ENCODE measurements around the gene SARM1. TPM values are rescaled to one million over a fixed set of nuclear protein-coding genes. Genes with fewer than 3 reads are reported as not detected.
A peak's percentile ranks its signal among the peaks of the same experiment; 100 is the strongest.

The SARM1 gene
- total RNA-seq, 1 donor from 2014 or later, result 10.7 TPM

GRCh38 chr17:28368306-28368831 is 3.1 kb upstream of the SARM1 start:
- no peak for DNase-seq (ENCODE audit: low spot score)

DNA sequence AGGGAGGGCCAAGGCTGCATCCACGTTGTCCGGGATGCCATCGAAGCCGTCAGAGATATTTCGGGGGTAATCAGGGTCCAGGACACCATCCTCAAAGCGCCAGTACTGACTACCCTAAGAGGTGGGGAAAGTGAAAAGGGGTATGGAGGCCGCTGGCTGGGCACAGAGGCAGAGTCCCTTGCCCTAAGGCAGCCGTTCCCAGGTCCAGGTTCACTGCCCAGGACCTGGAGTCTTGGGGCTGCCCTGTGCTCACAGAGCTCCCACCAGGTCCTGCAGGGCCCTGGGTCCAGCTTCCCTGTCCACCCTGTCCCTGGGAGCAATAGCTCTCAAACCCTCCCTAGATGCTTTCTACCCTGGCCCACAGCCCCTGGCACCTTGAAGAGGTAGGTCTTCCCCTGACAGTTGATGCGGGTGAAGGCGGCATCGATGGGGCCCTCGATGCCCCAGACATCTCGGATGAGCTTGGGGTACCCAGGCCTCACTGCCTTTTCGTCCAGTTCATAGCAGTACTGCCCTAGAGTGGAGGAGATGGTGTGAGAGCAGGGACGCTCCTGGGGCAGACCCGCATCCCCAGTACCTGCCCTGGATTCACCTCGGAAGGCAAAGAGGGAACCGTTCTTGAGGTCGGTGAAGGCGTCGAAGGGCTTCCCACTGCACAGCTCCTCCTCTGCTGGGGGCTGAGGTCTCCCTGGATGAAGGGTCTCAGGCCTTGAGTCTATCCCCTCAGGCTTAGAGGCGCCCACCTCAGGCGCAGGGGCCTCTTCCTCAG is 2.4 kb upstream of the SARM1 start:
- no peak for DNase-seq (ENCODE audit: low spot score)

DNA sequence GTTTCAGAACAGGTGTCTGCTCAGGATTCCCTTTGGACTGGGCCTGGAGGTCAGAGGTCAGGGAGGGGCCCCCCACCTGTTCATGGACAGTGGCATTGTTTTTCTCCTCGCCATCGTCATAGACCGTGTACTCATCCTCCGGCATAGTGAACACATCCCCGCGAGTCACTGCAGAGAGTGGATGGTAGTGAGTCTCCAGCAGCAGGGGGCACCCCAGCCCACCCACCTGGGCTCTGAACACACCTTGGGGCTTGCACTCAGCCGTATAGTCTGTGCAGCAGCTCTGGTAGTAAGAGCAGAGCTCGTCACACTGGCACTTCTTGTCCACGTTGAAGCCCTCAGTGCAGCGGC is 1.8 kb upstream of the SARM1 start:
- no peak for DNase-seq (ENCODE audit: low spot score)

- no peak for DNase-seq (ENCODE audit: low spot score)
These were observed 1.3 kb upstream of the SARM1 start, which contains the start of gene VTN for GRCh38 chr17:28370035-28370743. Gene VTN (minus strand): TSS chr17:28370307. CDS start chr17:28370203, 104 bp downstream.

DNA sequence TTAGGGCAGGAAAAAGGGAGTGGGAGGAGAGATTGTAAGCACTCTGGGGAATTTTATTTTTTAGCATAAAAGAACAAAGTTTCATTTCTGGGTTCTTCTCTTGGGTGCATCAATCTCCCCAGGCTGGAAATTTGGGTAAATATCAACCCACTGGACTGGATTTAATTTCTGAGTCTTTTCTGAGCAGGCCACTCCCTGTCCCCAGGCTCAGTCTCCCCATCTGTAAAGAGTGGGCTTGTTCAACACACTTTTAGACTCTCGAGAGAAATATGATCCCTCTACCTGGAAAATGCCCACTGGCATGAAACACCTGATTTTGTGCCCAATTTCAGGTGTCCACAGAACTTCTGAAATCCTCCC is 770 bp upstream of the SARM1 start:
- DNase-seq (ENCODE audit: low spot score), result no peak

- no peak for DNase-seq (ENCODE audit: low spot score)
These were observed 880 bp downstream of the SARM1 start for GRCh38 chr17:28372203-28372944.

GRCh38 chr17:28372945-28373274 is 1.4 kb downstream of the SARM1 start:
- DNase-seq (ENCODE audit: low spot score), result no peak

GRCh38 chr17:28379814-28380801 is 8.6 kb downstream of the SARM1 start:
- DNase-seq (ENCODE audit: low spot score), result no peak

DNA sequence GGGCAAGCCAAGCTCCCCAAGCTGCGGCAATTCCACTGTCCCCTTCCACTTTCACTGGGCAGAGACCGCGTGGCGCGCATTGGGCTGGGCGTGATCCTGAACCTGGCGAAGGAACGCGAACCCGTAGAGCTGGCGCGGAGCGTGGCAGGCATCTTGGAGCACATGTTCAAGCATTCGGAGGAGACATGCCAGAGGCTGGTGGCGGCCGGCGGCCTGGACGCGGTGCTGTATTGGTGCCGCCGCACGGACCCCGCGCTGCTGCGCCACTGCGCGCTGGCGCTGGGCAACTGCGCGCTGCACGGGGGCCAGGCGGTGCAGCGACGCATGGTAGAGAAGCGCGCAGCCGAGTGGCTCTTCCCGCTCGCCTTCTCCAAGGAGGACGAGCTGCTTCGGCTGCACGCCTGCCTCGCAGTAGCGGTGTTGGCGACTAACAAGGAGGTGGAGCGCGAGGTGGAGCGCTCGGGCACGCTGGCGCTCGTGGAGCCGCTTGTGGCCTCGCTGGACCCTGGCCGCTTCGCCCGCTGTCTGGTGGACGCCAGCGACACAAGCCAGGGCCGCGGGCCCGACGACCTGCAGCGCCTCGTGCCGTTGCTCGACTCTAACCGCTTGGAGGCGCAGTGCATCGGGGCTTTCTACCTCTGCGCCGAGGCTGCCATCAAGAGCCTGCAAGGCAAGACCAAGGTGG is 9.8 kb downstream of the SARM1 start:
- DNase-seq (ENCODE audit: low spot score), result no peak

GRCh38 chr17:28384281-28385036 is 13.0 kb downstream of the SARM1 start:
- DNase-seq (ENCODE audit: low spot score), result no peak

DNA sequence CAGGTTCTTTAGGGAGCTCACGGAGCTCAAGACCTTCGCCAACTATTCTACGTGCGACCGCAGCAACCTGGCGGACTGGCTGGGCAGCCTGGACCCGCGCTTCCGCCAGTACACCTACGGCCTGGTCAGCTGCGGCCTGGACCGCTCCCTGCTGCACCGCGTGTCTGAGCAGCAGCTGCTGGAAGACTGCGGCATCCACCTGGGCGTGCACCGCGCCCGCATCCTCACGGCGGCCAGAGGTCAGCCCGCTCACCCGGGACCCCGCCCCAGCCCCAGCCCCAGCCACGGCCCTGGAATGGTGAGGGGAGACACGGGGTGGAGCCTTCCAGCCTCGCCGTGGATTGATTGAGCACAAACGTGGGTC is 13.5 kb downstream of the SARM1 start:
- no peak for DNase-seq (ENCODE audit: low spot score)

DNA sequence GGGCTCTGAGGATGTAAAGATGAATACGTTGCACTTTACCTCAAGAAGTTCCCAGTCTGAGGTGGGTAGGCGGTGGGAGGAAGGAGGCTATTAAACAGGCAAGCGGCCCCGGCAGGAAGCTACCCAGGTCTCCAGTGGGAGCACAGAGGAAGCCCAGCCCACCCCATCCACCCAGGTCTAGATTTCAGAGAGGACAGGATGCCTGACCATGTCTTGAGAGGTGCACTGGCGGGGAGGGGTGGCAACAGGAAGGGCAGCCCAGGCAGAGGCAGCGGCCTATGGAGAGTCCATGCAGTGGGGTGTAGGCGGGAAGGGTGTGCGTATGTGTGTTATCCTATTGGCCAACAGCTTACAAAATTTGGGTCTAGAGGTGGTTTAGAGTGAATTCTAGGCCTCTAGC is 13.9 kb downstream of the SARM1 start:
- no peak for DNase-seq (ENCODE audit: low spot score)

DNA sequence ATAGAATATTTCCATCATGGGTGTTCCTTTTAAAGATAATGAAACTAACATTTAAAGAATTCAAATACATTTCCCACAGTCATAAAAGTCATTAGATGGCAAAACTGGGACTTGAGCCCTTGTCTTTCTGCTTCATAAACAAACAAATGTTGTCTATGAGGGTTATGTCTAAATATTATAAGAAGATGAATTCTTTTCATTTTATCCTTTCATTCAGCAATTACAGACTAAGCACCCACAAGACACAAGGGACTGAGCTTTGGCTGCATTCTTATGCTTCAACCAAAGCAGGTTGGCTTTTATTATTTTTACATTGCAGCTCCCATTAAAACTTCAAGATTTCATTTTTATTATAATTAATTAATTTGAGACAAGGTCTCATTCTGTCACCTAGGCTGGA is 14.9 kb downstream of the SARM1 start:
- DNase-seq (ENCODE audit: low spot score), result no peak

DNA sequence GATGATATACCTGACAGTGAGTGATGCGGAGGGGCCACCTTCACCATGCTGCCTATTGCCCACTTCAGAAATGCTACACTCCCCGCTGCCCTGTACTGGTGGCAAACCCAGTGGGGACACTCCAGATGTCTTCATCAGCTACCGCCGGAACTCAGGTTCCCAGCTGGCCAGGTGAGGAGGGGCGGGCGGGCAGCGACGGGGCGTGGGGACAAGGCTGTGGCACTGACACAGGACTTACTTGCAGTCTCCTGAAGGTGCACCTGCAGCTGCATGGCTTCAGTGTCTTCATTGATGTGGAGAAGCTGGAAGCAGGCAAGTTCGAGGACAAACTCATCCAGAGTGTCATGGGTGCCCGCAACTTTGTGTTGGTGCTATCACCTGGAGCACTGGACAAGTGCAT is 16.6 kb downstream of the SARM1 start:
- peak; percentile 45 for DNase-seq (ENCODE audit: low spot score)

GRCh38 chr17:28390141-28390540 is 18.6 kb downstream of the SARM1 start:
- DNase-seq (ENCODE audit: low spot score), result no peak

- no peak for DNase-seq (ENCODE audit: low spot score)
These were observed 19.1 kb downstream of the SARM1 start for GRCh38 chr17:28390563-28390962.

DNA sequence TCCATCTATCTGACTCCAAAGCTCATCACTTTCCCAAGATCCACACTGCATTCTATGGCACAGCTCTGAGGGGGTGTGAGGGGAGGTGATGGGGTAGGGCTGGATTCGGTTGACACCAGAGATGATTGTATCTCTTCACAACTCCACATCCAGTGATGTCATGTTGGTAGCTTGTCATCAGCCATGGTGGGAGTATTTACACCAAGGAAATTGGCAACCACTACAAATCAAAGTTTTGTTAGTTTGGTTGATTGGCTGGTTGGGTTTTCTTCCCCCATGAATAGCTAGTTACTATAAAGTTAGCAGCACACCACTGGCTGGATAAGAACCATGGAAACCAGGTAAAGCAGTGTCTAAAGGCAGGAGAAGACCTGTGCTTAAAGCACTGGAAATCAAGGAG is 19.5 kb downstream of the SARM1 start:
- DNase-seq (ENCODE audit: low spot score), result no peak

DNA sequence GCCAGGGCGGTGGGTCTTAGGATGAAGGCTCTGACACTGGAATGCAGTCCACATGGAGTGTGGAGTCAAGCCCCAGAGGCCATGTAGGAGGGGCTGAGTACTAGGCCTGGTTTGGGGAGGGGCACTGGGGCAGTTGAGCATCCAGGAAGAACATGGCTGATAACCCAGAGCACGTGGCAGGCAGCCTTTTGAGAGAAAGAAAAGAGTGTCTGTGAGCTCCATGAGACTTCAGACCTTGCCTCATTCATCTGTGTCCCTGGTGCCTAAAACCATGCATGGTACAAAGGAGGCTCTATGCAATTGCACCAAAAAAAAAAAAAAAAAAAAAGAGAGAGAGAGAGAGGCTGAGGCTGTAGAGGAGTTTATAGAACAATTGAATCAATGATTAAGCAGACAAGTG is 19.9 kb downstream of the SARM1 start:
- DNase-seq (ENCODE audit: low spot score), result peak; percentile 53

DNA sequence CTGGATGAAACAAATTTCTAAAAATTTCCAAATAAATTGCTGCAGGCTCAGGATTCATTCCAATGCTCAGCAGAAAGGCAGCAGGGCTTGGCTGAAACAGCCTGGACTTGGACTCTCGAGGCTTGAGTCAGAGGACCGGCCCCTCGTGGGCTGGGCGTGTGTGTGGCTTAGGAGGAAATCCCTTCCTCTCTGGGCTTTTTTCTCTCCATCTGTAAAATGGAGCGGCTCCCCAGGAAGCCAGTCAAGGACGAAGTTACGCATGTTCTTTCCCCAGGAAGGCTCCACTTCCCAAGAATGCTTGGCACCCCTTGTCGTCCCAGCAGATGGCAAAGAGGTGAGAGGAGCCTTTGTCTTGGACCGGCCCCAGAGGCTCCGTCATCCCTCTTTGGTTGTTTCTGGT is 21.0 kb downstream of the SARM1 start:
- peak; percentile 87 for DNase-seq (ENCODE audit: low spot score)
